DOHH2 (cell line): ENCODE results near the gene DMAC2.

Experiments used
- EZH2phosphoT487 ChIP-seq: fragments of 200-600 bp; sonication (generic); IDR thresholded peaks from 2 replicates; pipeline ENCODE4 v1.6.1; 2017; ENCODE audit warnings: borderline replicate concordance, mild to moderate bottlenecking, antibody characterized with exemption, low read length, moderate library complexity, mixed read lengths
- TF ChIP-seq, protein P1 (sequence below): fragments of 200-600 bp; sonication (generic); IDR thresholded peaks from one replicate; pipeline ENCODE4 v1.5.1; 2014; ENCODE audit warnings: antibody characterized with exemption, mild to moderate bottlenecking, low read depth, low read length; ENCODE audit not compliant: poor library complexity, severe bottlenecking

DNA sequence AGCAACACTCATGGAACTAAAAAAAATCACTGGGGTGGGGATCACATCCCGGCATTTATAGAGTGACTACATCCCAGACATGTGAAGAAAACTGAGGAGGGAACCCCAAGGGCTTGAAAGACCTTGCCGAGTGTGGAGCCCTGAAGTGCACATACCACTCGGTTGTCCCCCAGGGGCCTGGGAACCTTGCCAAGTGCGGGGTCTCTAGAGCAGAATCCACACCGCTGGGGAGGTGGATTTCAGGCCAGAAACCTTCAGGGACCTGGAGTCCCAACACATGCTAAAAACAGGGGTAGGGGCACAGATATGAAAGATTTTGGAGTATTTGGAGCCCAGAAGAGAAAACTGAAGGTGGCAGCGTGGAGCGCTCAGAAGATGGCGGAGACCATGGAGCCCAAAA lies 38.5 kb upstream of the DMAC2 start:
- TF ChIP-seq, protein P1, sequence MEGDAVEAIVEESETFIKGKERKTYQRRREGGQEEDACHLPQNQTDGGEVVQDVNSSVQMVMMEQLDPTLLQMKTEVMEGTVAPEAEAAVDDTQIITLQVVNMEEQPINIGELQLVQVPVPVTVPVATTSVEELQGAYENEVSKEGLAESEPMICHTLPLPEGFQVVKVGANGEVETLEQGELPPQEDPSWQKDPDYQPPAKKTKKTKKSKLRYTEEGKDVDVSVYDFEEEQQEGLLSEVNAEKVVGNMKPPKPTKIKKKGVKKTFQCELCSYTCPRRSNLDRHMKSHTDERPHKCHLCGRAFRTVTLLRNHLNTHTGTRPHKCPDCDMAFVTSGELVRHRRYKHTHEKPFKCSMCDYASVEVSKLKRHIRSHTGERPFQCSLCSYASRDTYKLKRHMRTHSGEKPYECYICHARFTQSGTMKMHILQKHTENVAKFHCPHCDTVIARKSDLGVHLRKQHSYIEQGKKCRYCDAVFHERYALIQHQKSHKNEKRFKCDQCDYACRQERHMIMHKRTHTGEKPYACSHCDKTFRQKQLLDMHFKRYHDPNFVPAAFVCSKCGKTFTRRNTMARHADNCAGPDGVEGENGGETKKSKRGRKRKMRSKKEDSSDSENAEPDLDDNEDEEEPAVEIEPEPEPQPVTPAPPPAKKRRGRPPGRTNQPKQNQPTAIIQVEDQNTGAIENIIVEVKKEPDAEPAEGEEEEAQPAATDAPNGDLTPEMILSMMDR: no peak
- TF ChIP-seq EZH2phosphoT487: no peak
